HepG2 (cell line): Measurements from ENCODE around the gene AMIGO3. TPM values are rescaled to one million over a fixed set of nuclear protein-coding genes. Genes with fewer than 3 reads are reported as not detected.

ENCODE experiments used
- ATAC-seq: fragments of 200-7000 bp; cut with Tn5 transposase; 3 replicates; pipeline ENCODE4 v1.9.1; 2020; ENCODE audit warnings: mild to moderate bottlenecking, moderate library complexity
- BruUV-seq: library from RNA; stranded (reverse); fragments of 400-500 nt; replicated peaks from 2 replicates; lab custom pipeline; 2021; lab: Mats Ljungman, UMichigan
- CTCF ChIA-PET: fragments of 300-600 bp; formaldehyde crosslinking; extraction: SDS; loops from one replicate; lab custom pipeline; 2021; ENCODE audit warnings: low total read pairs, inconsistent platforms, low intra/inter-chr PET ratio; lab: Yijun Ruan, JAX
- POLR2A ChIA-PET: fragments of 350-600 bp; sonication (Branson Sonifier 250); formaldehyde crosslinking; loops from one replicate; lab custom pipeline; 2020; ENCODE audit warnings: antibody characterized with exemption, inconsistent platforms; lab: Yijun Ruan, JAX
- DNase-seq: peaks from one replicate; pipeline ENCODE4 v3.0.0-alpha.2; 2015; ENCODE audit warnings: low spot score
- FAIRE-seq: peaks from 3 replicates; lab custom pipeline; 2011; peaks lifted over from hg19 to GRCh38; lab: Jason Lieb, UNC
- H2AFZ ChIP-seq: one replicate; pipeline ENCODE4 v1.6.1; 2011; ENCODE audit warnings: low read length, inconsistent platforms
- H3K27ac ChIP-seq: fragments of 300-600 bp; 3 replicates; pipeline ENCODE4 v1.8.0; 2011; ENCODE audit warnings: mixed run types, mild to moderate bottlenecking, mixed read lengths, low read length, inconsistent platforms; ENCODE audit not compliant: insufficient read depth; ENCODE audit errors: extremely low read length
- H3K27me3 ChIP-seq, 2 experiments: fragments of 200-600 bp in 1 of 2; 2 replicates in 1 of 2; 3 replicates in 1 of 2; pipeline versions ENCODE4 v1.6.0 to v1.8.0; 2011; ENCODE audit warnings: low read length in 2 of 2, mild to moderate bottlenecking in 2 of 2, moderate library complexity in 2 of 2, inconsistent platforms in 1 of 2; ENCODE audit not compliant: insufficient read depth in 2 of 2, control insufficient read depth in 1 of 2
- H3K36me3 ChIP-seq, 2 experiments: fragments of 200-600 bp in 1 of 2; replicated peaks in 1 of 2; 2 replicates in 1 of 2; 3 replicates in 1 of 2; pipeline versions ENCODE4 v1.5.1 to v1.8.0; 2011; ENCODE audit warnings: low read length in 2 of 2, inconsistent platforms in 1 of 2; ENCODE audit not compliant: insufficient read depth in 2 of 2, control insufficient read depth in 1 of 2
- H3K4me1 ChIP-seq: 2 replicates; pipeline ENCODE4 v1.5.1; 2012; ENCODE audit warnings: low read length, inconsistent platforms; ENCODE audit not compliant: insufficient read depth
- H3K4me2 ChIP-seq: 2 replicates; pipeline ENCODE4 v1.6.0; 2011; ENCODE audit warnings: low read depth, low read length, inconsistent platforms
- H3K4me3 ChIP-seq, 3 experiments: fragments of 200-600 bp in 1 of 3; sonication (generic), shearing (Covaris generic) in 1 of 3; replicated peaks in 1 of 3; 2 replicates each; pipeline ENCODE4 v1.5.1; 2011 to 2016; ENCODE audit warnings: low read length in 3 of 3, inconsistent platforms in 2 of 3, low read depth in 2 of 3, mild to moderate bottlenecking in 2 of 3, control low read depth in 1 of 3, mixed read lengths in 1 of 3; ENCODE audit not compliant: insufficient read depth in 1 of 3
- H3K79me2 ChIP-seq: one replicate; pipeline ENCODE4 v1.6.1; 2011; ENCODE audit warnings: low read length, inconsistent platforms; ENCODE audit not compliant: insufficient read depth
- H3K9ac ChIP-seq: 2 replicates; pipeline ENCODE4 v1.6.0; 2011; ENCODE audit warnings: mild to moderate bottlenecking, low read depth, low read length, inconsistent platforms; ENCODE audit not compliant: insufficient read depth
- H3K9me3 ChIP-seq: 2 replicates; pipeline ENCODE4 v1.5.1; 2012; ENCODE audit warnings: mild to moderate bottlenecking, low read length
- H4K20me1 ChIP-seq: 2 replicates; pipeline ENCODE4 v1.6.0; 2011; ENCODE audit warnings: inconsistent platforms, mild to moderate bottlenecking, low read length, moderate library complexity; ENCODE audit not compliant: insufficient read depth
- AKAP8 ChIP-seq: sonication (generic); formaldehyde crosslinking; IDR thresholded peaks from 2 replicates; pipeline ENCODE4 v1.5.1; 2020; ENCODE audit warnings: mild to moderate bottlenecking, missing genetic modification reagents
- BHLHE40 ChIP-seq: IDR thresholded peaks from 2 replicates; pipeline ENCODE4 v1.6.1; 2011; ENCODE audit warnings: low read length, improper control_type of control experiment
- DMTF1 ChIP-seq: sonication (generic); formaldehyde crosslinking; IDR thresholded peaks from 2 replicates; pipeline ENCODE4 v1.4.0; 2020; ENCODE audit warnings: mild to moderate bottlenecking, missing genetic modification reagents
- DNMT1 ChIP-seq: sonication (generic); formaldehyde crosslinking; IDR thresholded peaks from 2 replicates; pipeline ENCODE4 v1.5.1; 2020; ENCODE audit warnings: mild to moderate bottlenecking, missing genetic modification reagents
- FOXA1 ChIP-seq, 2 experiments: fragments of 450-650 bp in 1 of 2; sonication (generic) in 1 of 2; formaldehyde crosslinking in 1 of 2; IDR thresholded peaks; 2 replicates each; pipeline versions ENCODE4 v1.4.0 to v1.6.1; 2016 to 2020; ENCODE audit warnings: missing genetic modification reagents in 1 of 2
- HNRNPLL ChIP-seq: fragments of 200-400 bp; formaldehyde crosslinking; IDR thresholded peaks from 2 replicates; pipeline ENCODE4 v1.6.1; 2017; ENCODE audit warnings: mild to moderate bottlenecking, low read depth, low read length; ENCODE audit not compliant: poor library complexity, severe bottlenecking
- HOXA9 ChIP-seq: sonication (generic); formaldehyde crosslinking; IDR thresholded peaks from 2 replicates; pipeline ENCODE4 v1.8.1; 2022; ENCODE audit warnings: missing genetic modification reagents, mild to moderate bottlenecking, moderate library complexity, borderline replicate concordance
- SCMH1 ChIP-seq: sonication (generic); formaldehyde crosslinking; IDR thresholded peaks from 2 replicates; pipeline ENCODE4 v1.9.0; 2021; ENCODE audit warnings: missing genetic modification reagents, mild to moderate bottlenecking, borderline replicate concordance
- SIX4 ChIP-seq: sonication (generic); formaldehyde crosslinking; IDR thresholded peaks from 2 replicates; pipeline ENCODE4 v1.4.0; 2020; ENCODE audit warnings: missing genetic modification reagents
- TGIF2 ChIP-seq: IDR thresholded peaks from 2 replicates; pipeline ENCODE4 v1.6.1; 2016; ENCODE audit warnings: control low read depth, missing compliant biosample characterization
- YEATS4 ChIP-seq: sonication (generic); formaldehyde crosslinking; IDR thresholded peaks from 2 replicates; pipeline ENCODE4 v1.4.0; 2020; ENCODE audit warnings: missing genetic modification reagents, borderline replicate concordance
- ZBTB39 ChIP-seq: sonication (generic); formaldehyde crosslinking; IDR thresholded peaks from 2 replicates; pipeline ENCODE4 v1.5.0; 2020; ENCODE audit warnings: missing genetic modification reagents
- ZBTB49 ChIP-seq: sonication (generic); formaldehyde crosslinking; IDR thresholded peaks from 2 replicates; pipeline ENCODE4 v1.4.0; 2020; ENCODE audit warnings: missing genetic modification reagents, borderline replicate concordance
- ZFY ChIP-seq: sonication (generic); formaldehyde crosslinking; IDR thresholded peaks from 2 replicates; pipeline ENCODE4 v1.4.0; 2020; ENCODE audit warnings: missing genetic modification reagents
- ZKSCAN5 ChIP-seq: sonication (generic); formaldehyde crosslinking; IDR thresholded peaks from 2 replicates; pipeline ENCODE4 v1.5.1; 2020; ENCODE audit warnings: mild to moderate bottlenecking, missing genetic modification reagents
- ZNF614 ChIP-seq: IDR thresholded peaks from 2 replicates; pipeline ENCODE4 v1.6.1; 2018; ENCODE audit warnings: missing biosample characterization, missing genetic modification reagents, inconsistent platforms, borderline replicate concordance
- ZNF703 ChIP-seq: sonication (generic); formaldehyde crosslinking; IDR thresholded peaks from 2 replicates; pipeline ENCODE4 v1.5.1; 2020; ENCODE audit warnings: missing genetic modification reagents, mild to moderate bottlenecking, moderate library complexity, borderline replicate concordance
- ZNF788 ChIP-seq: sonication (generic); formaldehyde crosslinking; IDR thresholded peaks from 2 replicates; pipeline ENCODE4 v1.5.0; 2020; ENCODE audit warnings: mild to moderate bottlenecking, missing genetic modification reagents, borderline replicate concordance
- WGBS: methylation state at CpG from one replicate; pipeline ENCODE4 v1.1.6; 2017; ENCODE audit warnings: low lambda C conversion rate; 5-methylcytosine and 5-hydroxymethylcytosine counted together
- in situ Hi-C: cut with HindIII; loops from 2 replicates; pipeline ENCODE4 v1.10.0; 2017; ENCODE audit warnings: low pct_unique_long_range_greater_than_20kb; ENCODE audit not compliant: extremely low pct_ligation_motif_present
- intact Hi-C: fragments of 100-400 bp; cut with micrococcal nuclease; formaldehyde crosslinking; loops from one replicate; pipeline ENCODE4 v1.10.0; 2022; ENCODE audit not compliant: unreplicated experiment
- polyA plus RNA-seq, 8 experiments: library from polyadenylated mRNA; depleted of rRNA in 3 of 8; stranded (reverse) in 7 of 8; unstranded in 1 of 8; fragments of >200 nt; fragmentation: Illumina TruSeq in 4 of 8; extraction: Trizol in 4 of 8; gene quantifications; 2 replicates each; pipeline versions ENCODE4 v1.2.1 to v1.2.3, GENCODE V29; 2011 to 2016; ENCODE audit warnings: low read depth in 4 of 8, missing spikeins in 1 of 8, mixed read lengths in 1 of 8; ENCODE audit not compliant: insufficient read depth in 1 of 8
- total RNA-seq, 5 experiments: library from RNA; depleted of rRNA; stranded (reverse); fragments of >200 nt; fragmentation: Illumina TruSeq; extraction: Trizol; gene quantifications; 2 replicates each; pipeline ENCODE4 v1.2.3, GENCODE V29; 2016; ENCODE audit warnings: low read depth in 1 of 5

Gene AMIGO3
- total and polyA plus RNA-seq, 2 of the 13 experiments (the other 11 are each of a cell fraction or from before 2014, with no cell fraction given) = 0.35 TPM; not detected in 1

- Histone ChIP-seq H3K27me3 (no peaks in the 10 kb centered on the region; a peak in 1 of 5 replicates), H3K9me3 (no peaks in the 10 kb centered on the region), H3K4me3 (no peak overlapping the region), H4K20me1 (no peaks in the 10 kb centered on the region), H3K36me3 (peaks cover 37 to 77% of the 10 kb centered on the region in 2 experiments), H3K9ac (no peak overlapping the region), H3K4me1 (no peaks in the 10 kb centered on the region), H3K4me2 (no peak overlapping the region), H2AFZ (no peak overlapping the region), H3K27ac (no peak overlapping the region), H3K79me2 (no peaks in the 10 kb centered on the region)
- in situ Hi-C loops (loop anchor here (5.0 kb wide), 2 partner anchors 134 to 204 kb away; no protein-coding TSS in a partner anchor), intact Hi-C loops (loop anchor here (1.0 to 2.0 kb wide), 2 partner anchors 136 to 203 kb away; no protein-coding TSS in a partner anchor)
- CTCF ChIA-PET = interaction anchor here (1.7 to 2.3 kb wide), 2 partner anchors 136 to 203 kb away, joined by 7 to 14 read pairs; no protein-coding TSS in a partner anchor
- peak; percentile 60 for DNase-seq
- POLR2A ChIA-PET = no interaction called here
- ATAC-seq = peak; percentile 87
- FAIRE-seq = peak; percentile 57
- BruUV-seq = no TSS peak
- WGBS = 80% methylated on average over 12 of the region's 14 CpGs
- no peak for TF ChIP-seq ZNF703 (CRISPR knock-in tag)
- no peak for TF ChIP-seq HOXA9 (CRISPR knock-in tag)
- TF ChIP-seq ZBTB49 (CRISPR knock-in tag) = no peak
- peak; percentile 23; the same call in 1 of the 2 replicates for TF ChIP-seq ZFY
- no peak for TF ChIP-seq TGIF2 (CRISPR knock-in tag)
- TF ChIP-seq HNRNPLL = no peak
- no peak for TF ChIP-seq ZKSCAN5 (CRISPR knock-in tag)
- no peak for TF ChIP-seq ZBTB39 (CRISPR knock-in tag)
- no peak for TF ChIP-seq BHLHE40
- TF ChIP-seq ZNF788 (CRISPR knock-in tag) = no peak
- TF ChIP-seq AKAP8 = 0 out of 2 replicates have a peak, but pooled peaks have one; percentile 40
- no peak for TF ChIP-seq SCMH1
- no peak for TF ChIP-seq DMTF1 (CRISPR knock-in tag)
- TF ChIP-seq DNMT1 = 0 out of 2 replicates have a peak, but pooled peaks have one; percentile 58
- TF ChIP-seq YEATS4 = no peak
- TF ChIP-seq SIX4 (CRISPR knock-in tag) = no peak
- TF ChIP-seq ZNF614 (CRISPR knock-in tag) = no peak
- TF ChIP-seq FOXA1 (IDR thresholded peaks at IDR 0.05) = no peak
- TF ChIP-seq FOXA1 (CRISPR knock-in tag; IDR thresholded peaks at IDR 0.05) = no peak
These were observed 16.0 kb downstream of the AMIGO3 start for GRCh38 chr3:49703443-49703927.
